Spleen (tissue), 11 donors: Measurements from ENCODE around the gene IRF2. TPM values are rescaled to one million over a fixed set of nuclear protein-coding genes. Genes with fewer than 3 reads are reported as not detected.

Source experiments
- DNase-seq: peaks from one replicate; pipeline ENCODE4 v3.0.0-alpha.2; 2020
- H3K27ac ChIP-seq, 8 donors: fragments of 200-600 bp; sonication (generic) in 7 of 8; 1 replicate in 4 of 8; 2 replicates in 4 of 8; pipeline versions ENCODE4 v1.5.0 to v1.8.0; 2016 to 2021; ENCODE audit warnings: inconsistent platforms in 4 of 8, mild to moderate bottlenecking in 4 of 8, moderate library complexity in 1 of 8
- H3K27me3 ChIP-seq, 7 donors: fragments of 200-600 bp; sonication (generic) in 6 of 7; replicated peaks in 1 of 7; 1 replicate in 4 of 7; 2 replicates in 3 of 7; pipeline versions ENCODE4 v1.5.0 to v1.8.0; 2016 to 2021; ENCODE audit warnings: inconsistent platforms in 3 of 7, mild to moderate bottlenecking in 1 of 7
- H3K36me3 ChIP-seq, 6 donors: fragments of 200-600 bp; sonication (generic) in 5 of 6; 1 replicate in 4 of 6; 2 replicates in 2 of 6; pipeline versions ENCODE4 v1.5.0 to v1.8.0; 2016 to 2021; ENCODE audit warnings: inconsistent platforms in 2 of 6
- H3K4me1 ChIP-seq, 6 donors: fragments of 200-600 bp; sonication (generic) in 5 of 6; 1 replicate in 3 of 6; 2 replicates in 3 of 6; pipeline versions ENCODE4 v1.5.0 to v1.8.0; 2016 to 2021; ENCODE audit warnings: inconsistent platforms in 3 of 6
- H3K4me3 ChIP-seq, 8 donors: fragments of 200-600 bp; sonication (generic) in 7 of 8; 1 replicate in 4 of 8; 2 replicates in 4 of 8; pipeline versions ENCODE4 v1.5.0 to v1.8.0; 2016 to 2021; ENCODE audit warnings: inconsistent platforms in 4 of 8, mild to moderate bottlenecking in 4 of 8, moderate library complexity in 2 of 8
- H3K9me3 ChIP-seq, 8 donors: fragments of 200-600 bp; sonication (generic) in 7 of 8; 1 replicate in 4 of 8; 2 replicates in 4 of 8; pipeline versions ENCODE4 v1.5.0 to v1.8.0; 2016 to 2021; ENCODE audit warnings: inconsistent platforms in 4 of 8
- POLR2A ChIP-seq, 3 donors: fragments of 450-650 bp; IDR thresholded peaks; one replicate each; pipeline ENCODE4 v1.5.1; 2017; ENCODE audit warnings: antibody characterized with exemption in 3 of 3, mild to moderate bottlenecking in 1 of 3
- POLR2AphosphoS5 ChIP-seq, 3 donors: sonication (generic); formaldehyde crosslinking; IDR thresholded peaks; one replicate each; pipeline ENCODE4 v1.5.1; 2017; ENCODE audit warnings: antibody characterized with exemption in 3 of 3
- WGBS, 5 donors: extraction: QIAGEN DNeasy Blood & Tissue Kit in 3 of 5; methylation state at CpG; one replicate each; pipeline versions ENCODE4 v1.1.5 to v1.1.7; 2013 to 2018; 5-methylcytosine and 5-hydroxymethylcytosine counted together
- intact Hi-C: fragments of 100-400 bp; cut with DNase I; formaldehyde crosslinking; loops from one replicate; pipeline ENCODE4 v1.15.0; 2023; ENCODE audit warnings: low total_unique reads
- polyA plus RNA-seq, 3 donors: library from polyadenylated mRNA; stranded (reverse); fragments of 200-250 nt; gene quantifications; one replicate each; pipeline ENCODE4 v1.2.1, GENCODE V29; 2013
- total RNA-seq, 7 donors: library from RNA; depleted of rRNA in 3 of 7; stranded (reverse); fragments of >200 nt in 3 of 7; fragmentation: NEBNext Ultra II Directional in 4 of 7; extraction: Animal tissue kit (Norgen Biotek cat#: 25700) in 4 of 7; gene quantifications; one replicate each; pipeline versions ENCODE4 v1.1.0 to v1.2.1, GENCODE V29; 2016 to 2021
- TF ChIP-seq, protein P1 (sequence below), 11 experiments: fragments of 200-600 bp in 7 of 11; fragments of 450-650 bp in 4 of 11; sonication (generic) in 4 of 11; IDR thresholded peaks in 8 of 11; conservative IDR thresholded peaks in 3 of 11; 1 replicate in 7 of 11; 2 replicates in 4 of 11; pipeline versions ENCODE4 v1.4.0 to v1.8.0; 2016 to 2021; ENCODE audit warnings: antibody characterized with exemption in 11 of 11, inconsistent platforms in 4 of 11, mild to moderate bottlenecking in 1 of 11
- donor health status: healthy with polysubstance abuse.
- donor health status: DM: no; HTN: no; CAD: no; lungs with moderate emphysema.
- donor health status: DM: no; HTN: no; CAD: no.
- donor health status: Bipolar disorder and iron deficiency.
- donor health status: healthy.
- donor health status: DM: no; HTN: no; CAD: no.
- donor health status: DM: yes; HTN: yes; CAD: no.

Gene IRF2
- total and polyA plus RNA-seq, 10 donors = 27.1 to 101 (median 87.2) TPM

DNA sequence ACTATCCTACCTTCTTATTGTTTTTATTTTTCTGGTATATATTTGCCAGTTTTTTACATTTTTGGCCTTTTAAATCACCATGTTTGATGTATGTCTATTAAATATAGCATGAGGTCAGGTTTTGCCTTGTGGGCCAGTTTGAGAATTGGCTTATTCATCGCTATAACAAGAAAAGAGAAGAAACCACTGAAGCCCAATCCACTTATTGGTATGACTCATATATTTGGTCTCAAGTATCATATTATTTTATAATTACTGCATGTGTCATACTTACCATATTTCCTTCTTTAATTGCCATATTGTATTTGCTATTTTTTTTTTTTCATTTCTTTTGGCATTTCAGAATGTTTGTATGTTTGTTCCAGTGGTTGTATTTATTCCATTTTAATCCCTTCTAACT lies 99.3 kb downstream of the IRF2 start:
- no peak overlapping the region for H3K4me3 ChIP-seq
- H3K27me3 ChIP-seq = no peaks in the 10 kb centered on the region
- H3K36me3 ChIP-seq = no peaks in the 10 kb centered on the region
- intact Hi-C loops = no loop called here
- TF ChIP-seq, protein P1, sequence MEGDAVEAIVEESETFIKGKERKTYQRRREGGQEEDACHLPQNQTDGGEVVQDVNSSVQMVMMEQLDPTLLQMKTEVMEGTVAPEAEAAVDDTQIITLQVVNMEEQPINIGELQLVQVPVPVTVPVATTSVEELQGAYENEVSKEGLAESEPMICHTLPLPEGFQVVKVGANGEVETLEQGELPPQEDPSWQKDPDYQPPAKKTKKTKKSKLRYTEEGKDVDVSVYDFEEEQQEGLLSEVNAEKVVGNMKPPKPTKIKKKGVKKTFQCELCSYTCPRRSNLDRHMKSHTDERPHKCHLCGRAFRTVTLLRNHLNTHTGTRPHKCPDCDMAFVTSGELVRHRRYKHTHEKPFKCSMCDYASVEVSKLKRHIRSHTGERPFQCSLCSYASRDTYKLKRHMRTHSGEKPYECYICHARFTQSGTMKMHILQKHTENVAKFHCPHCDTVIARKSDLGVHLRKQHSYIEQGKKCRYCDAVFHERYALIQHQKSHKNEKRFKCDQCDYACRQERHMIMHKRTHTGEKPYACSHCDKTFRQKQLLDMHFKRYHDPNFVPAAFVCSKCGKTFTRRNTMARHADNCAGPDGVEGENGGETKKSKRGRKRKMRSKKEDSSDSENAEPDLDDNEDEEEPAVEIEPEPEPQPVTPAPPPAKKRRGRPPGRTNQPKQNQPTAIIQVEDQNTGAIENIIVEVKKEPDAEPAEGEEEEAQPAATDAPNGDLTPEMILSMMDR (IDR thresholded peaks at IDR 0.05 in 8 of 11, conservative IDR thresholded peaks at IDR 0.05 in 3 of 11) = no peak
- TF ChIP-seq POLR2AphosphoS5 (IDR thresholded peaks at IDR 0.05) (no peak), POLR2A (IDR thresholded peaks at IDR 0.05) (no peak)
- no peak for DNase-seq
- WGBS, 5 donors = 69 to 87% (median 75%) methylated on average over 1 of the region's 1 CpG
- peaks cover 1 to 22% (median 13%) of the 10 kb centered on the region in 6 donors for H3K4me1 ChIP-seq
- no peak overlapping the region for H3K27ac ChIP-seq
- peaks cover 0 to 2% (median 0%) of the 10 kb centered on the region in 8 donors for H3K9me3 ChIP-seq

GRCh38 chr4:184373886-184374405 lies 100.4 kb downstream of the IRF2 start:
- TF ChIP-seq POLR2A (IDR thresholded peaks at IDR 0.05) = no peak
- TF ChIP-seq, protein P1 (IDR thresholded peaks at IDR 0.05 in 8 of 11, conservative IDR thresholded peaks at IDR 0.05 in 3 of 11) = no peak
- TF ChIP-seq POLR2AphosphoS5 (IDR thresholded peaks at IDR 0.05) = no peak
- 78 to 90% (median 81%) methylated on average over 2 of the region's 2 CpGs for WGBS, 5 donors
- DNase-seq = no peak
- no peaks in the 10 kb centered on the region for H3K27me3 ChIP-seq
- no peaks in the 10 kb centered on the region for H3K9me3 ChIP-seq
- no peak overlapping the region for H3K27ac ChIP-seq
- intact Hi-C loops = no loop called here
- H3K4me1 ChIP-seq = peaks cover 3 to 25% (median 15%) of the 10 kb centered on the region in 6 donors
- H3K4me3 ChIP-seq = no peak overlapping the region
- no peaks in the 10 kb centered on the region for H3K36me3 ChIP-seq

- WGBS, 5 donors = 76 to 83% (median 80%) methylated on average over 10 to 12 of the region's 12 CpGs
- no peak for DNase-seq
These were observed 103.0 kb downstream of the IRF2 start for GRCh38 chr4:184371390-184371787.

DNA sequence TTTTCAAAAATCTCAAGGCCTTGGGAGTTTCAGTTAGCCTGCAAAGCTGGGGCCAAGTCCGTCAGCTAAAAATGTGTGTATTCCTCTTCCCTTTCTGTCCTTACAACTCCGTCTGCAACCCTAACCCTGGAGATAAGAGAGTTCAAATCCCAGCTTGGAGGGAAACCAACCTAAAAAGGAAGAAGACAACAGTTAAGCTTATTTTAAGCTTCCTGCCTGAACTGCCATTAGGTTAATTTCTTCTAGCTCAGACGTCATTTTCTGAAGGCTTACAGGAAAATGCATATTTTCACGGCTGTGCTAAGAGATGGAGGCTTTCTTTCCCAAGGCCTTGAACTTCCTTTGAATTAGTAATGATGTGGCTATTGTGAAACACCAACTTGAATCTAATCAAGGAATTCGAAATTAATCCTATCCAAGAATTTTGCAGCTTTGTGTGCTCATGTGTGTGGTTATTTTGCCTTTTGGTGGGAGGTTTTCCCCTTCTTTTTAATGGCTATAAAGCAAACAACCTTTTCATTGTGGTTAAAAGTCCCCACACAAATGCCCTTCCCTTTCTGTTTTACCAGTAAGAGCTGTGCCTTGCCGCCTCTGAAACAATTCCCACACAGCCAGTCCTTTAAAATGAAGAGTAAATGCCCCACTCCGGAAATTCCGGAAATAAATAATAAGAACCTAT lies 103.5 kb downstream of the IRF2 start:
- H3K27me3 ChIP-seq = no peaks in the 10 kb centered on the region
- no peak for DNase-seq
- peak overlapping the region; percentile 11 to 83 (median 70) for H3K27ac ChIP-seq
- H3K4me3 ChIP-seq = no peak overlapping the region
- WGBS, 5 donors = 38 to 52% (median 46%) methylated on average over 8 of the region's 8 CpGs
- peaks cover 3 to 35% (median 15%) of the 10 kb centered on the region in 6 donors for H3K4me1 ChIP-seq
- intact Hi-C loops = no loop called here
- no peak for TF ChIP-seq POLR2A (IDR thresholded peaks at IDR 0.05)
- TF ChIP-seq, protein P1 (IDR thresholded peaks at IDR 0.05 in 8 of 11, conservative IDR thresholded peaks at IDR 0.05 in 3 of 11) = no peak
- TF ChIP-seq POLR2AphosphoS5 (IDR thresholded peaks at IDR 0.05) = peak in 1 of 3 donors; percentile 28
- H3K9me3 ChIP-seq = no peaks in the 10 kb centered on the region
- H3K36me3 ChIP-seq = no peaks in the 10 kb centered on the region

More at GRCh38 chr4:184371390-184371787, 103.0 kb downstream of the IRF2 start:
- H3K4me1 ChIP-seq = peaks cover 3 to 35% (median 15%) of the 10 kb centered on the region in 6 donors
- H3K27ac ChIP-seq = peak overlapping the region; percentile 11 to 83 (median 70)
- intact Hi-C loops = no loop called here
- H3K36me3 ChIP-seq = no peaks in the 10 kb centered on the region
- no peaks in the 10 kb centered on the region for H3K27me3 ChIP-seq
- H3K4me3 ChIP-seq = no peak overlapping the region
- no peak for TF ChIP-seq POLR2A (IDR thresholded peaks at IDR 0.05)
- TF ChIP-seq, protein P1 (IDR thresholded peaks at IDR 0.05 in 8 of 11, conservative IDR thresholded peaks at IDR 0.05 in 3 of 11) = no peak
- TF ChIP-seq POLR2AphosphoS5 (IDR thresholded peaks at IDR 0.05) = no peak
- no peaks in the 10 kb centered on the region for H3K9me3 ChIP-seq
